SU-DHL-6 (cell line): ENCODE measurements around the gene DRAP1.

Source experiments
- CTCF ChIP-seq: fragments of 200-600 bp; sonication (generic); IDR thresholded peaks from one replicate; pipeline ENCODE4 v1.5.1; 2017; ENCODE audit warnings: antibody characterized with exemption, mild to moderate bottlenecking, low read length, moderate library complexity; ENCODE audit not compliant: insufficient read depth, poor library complexity, severe bottlenecking
- EZH2phosphoT487 ChIP-seq: fragments of 200-600 bp; sonication (generic), shearing (Covaris generic); conservative IDR thresholded peaks from 2 replicates; pipeline ENCODE4 v1.6.1; 2018; ENCODE audit warnings: mild to moderate bottlenecking, antibody characterized with exemption, low read length, moderate library complexity, mixed read lengths

GRCh38 chr11:65879617-65880016, 39.6 kb upstream of the DRAP1 start, which contains the start of gene CTSW:
- no peak for TF ChIP-seq CTCF
- no peak for TF ChIP-seq EZH2phosphoT487
